Tibial artery (tissue), 4 donors: Measurements from ENCODE around the gene PSD2.

Experiments used
- DNase-seq, 2 donors: peaks; one replicate each; pipeline ENCODE4 v3.0.0-alpha.2; 2019
- H3K27ac ChIP-seq, 2 donors: fragments of 200-600 bp; sonication (generic) in 1 of 2; 1 replicate in 1 of 2; 2 replicates in 1 of 2; pipeline ENCODE4 v1.5.1; 2018 to 2019; ENCODE audit warnings: mild to moderate bottlenecking in 1 of 2
- H3K27me3 ChIP-seq, 2 donors: fragments of 200-600 bp; sonication (generic) in 1 of 2; one replicate each; pipeline versions ENCODE4 v1.5.1 to v1.6.0; 2016 to 2019
- H3K36me3 ChIP-seq, 3 donors: fragments of 200-600 bp; sonication (generic) in 2 of 3; one replicate each; pipeline ENCODE4 v1.5.1; 2016 to 2019; ENCODE audit warnings: mild to moderate bottlenecking in 2 of 3
- H3K4me1 ChIP-seq, 4 donors: fragments of 200-600 bp; sonication (generic) in 2 of 4; 1 replicate in 3 of 4; 2 replicates in 1 of 4; pipeline ENCODE4 v1.5.1; 2016 to 2019
- H3K4me3 ChIP-seq, 2 donors: fragments of 200-600 bp; sonication (generic) in 1 of 2; 1 replicate in 1 of 2; 2 replicates in 1 of 2; pipeline ENCODE4 v1.5.1; 2018 to 2019; ENCODE audit warnings: mild to moderate bottlenecking in 2 of 2
- H3K9me3 ChIP-seq, 3 donors: fragments of 200-600 bp; sonication (generic) in 1 of 3; one replicate each; pipeline ENCODE4 v1.5.1; 2016 to 2019
- CTCF ChIP-seq, 2 experiments: fragments of 200-600 bp in 1 of 2; fragments of 450-650 bp in 1 of 2; IDR thresholded peaks; one replicate each; pipeline ENCODE4 v1.5.1; 2017 to 2019; ENCODE audit warnings: antibody characterized with exemption in 2 of 2, mild to moderate bottlenecking in 1 of 2, moderate library complexity in 1 of 2
- intact Hi-C: fragments of 100-400 bp; cut with DNase I; formaldehyde crosslinking; loops from one replicate; pipeline ENCODE4 v1.15.0; 2023; ENCODE audit warnings: low total_unique reads

The PSD2 gene

DNA sequence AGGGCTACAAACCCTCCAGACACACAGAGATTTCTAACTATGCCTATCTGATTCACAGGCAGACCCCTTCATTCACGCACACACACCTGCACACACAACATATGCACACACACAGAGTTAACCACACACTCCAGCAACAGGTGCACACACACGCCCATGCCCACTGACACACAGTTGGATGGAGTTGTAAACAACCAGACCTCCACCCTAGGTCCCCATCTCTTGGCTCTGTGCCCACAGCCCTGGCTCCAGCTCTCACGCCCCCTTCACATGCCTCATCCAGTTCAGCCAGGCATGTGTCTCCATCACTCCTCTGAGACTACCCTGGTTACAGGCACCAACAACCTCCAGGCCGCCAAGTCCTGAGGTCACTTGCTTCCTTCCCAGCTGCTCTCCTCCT is 61.1 kb downstream of the PSD2 start:
- H3K27me3 ChIP-seq, result no peaks in the 10 kb centered on the region
- no peak for TF ChIP-seq CTCF (IDR thresholded peaks at IDR 0.05)
- H3K36me3 ChIP-seq, result peaks cover 0 to 18% (median 0%) of the 10 kb centered on the region in 3 donors
- no peaks in the 10 kb centered on the region for H3K4me1 ChIP-seq
- H3K9me3 ChIP-seq, result no peaks in the 10 kb centered on the region
- no peak overlapping the region for H3K4me3 ChIP-seq
- no peak overlapping the region for H3K27ac ChIP-seq
- DNase-seq, result no peak
- intact Hi-C loops, result no loop called here

DNA sequence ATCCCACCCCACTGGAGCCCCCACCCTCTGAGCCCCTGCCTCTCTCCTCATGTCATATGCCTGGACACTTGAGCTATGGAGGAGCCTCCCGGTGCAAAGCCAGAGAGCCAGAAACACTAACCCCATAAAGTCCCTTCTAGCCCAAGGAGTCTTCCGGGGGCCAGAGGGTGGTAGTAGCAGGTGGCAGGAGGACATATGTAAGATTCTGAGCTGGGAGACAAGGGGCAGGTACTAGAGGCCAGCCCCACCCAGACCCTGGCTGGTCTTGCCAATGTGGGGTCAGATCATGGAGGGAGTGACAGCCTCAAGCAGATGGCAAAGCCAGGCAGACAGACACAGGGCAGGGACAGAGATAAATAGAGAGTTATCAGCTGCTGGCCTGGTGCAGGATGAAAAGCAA is 63.4 kb downstream of the PSD2 start:
- H3K4me1 ChIP-seq, result peaks cover 0 to 9% (median 3%) of the 10 kb centered on the region in 4 donors
- H3K9me3 ChIP-seq, result no peaks in the 10 kb centered on the region
- no peak for TF ChIP-seq CTCF (IDR thresholded peaks at IDR 0.05)
- no peaks in the 10 kb centered on the region for H3K36me3 ChIP-seq
- H3K27me3 ChIP-seq, result no peaks in the 10 kb centered on the region
- no peak overlapping the region for H3K4me3 ChIP-seq
- intact Hi-C loops, result no loop called here
- DNase-seq, result no peak
- H3K27ac ChIP-seq, result no peak overlapping the region

DNA sequence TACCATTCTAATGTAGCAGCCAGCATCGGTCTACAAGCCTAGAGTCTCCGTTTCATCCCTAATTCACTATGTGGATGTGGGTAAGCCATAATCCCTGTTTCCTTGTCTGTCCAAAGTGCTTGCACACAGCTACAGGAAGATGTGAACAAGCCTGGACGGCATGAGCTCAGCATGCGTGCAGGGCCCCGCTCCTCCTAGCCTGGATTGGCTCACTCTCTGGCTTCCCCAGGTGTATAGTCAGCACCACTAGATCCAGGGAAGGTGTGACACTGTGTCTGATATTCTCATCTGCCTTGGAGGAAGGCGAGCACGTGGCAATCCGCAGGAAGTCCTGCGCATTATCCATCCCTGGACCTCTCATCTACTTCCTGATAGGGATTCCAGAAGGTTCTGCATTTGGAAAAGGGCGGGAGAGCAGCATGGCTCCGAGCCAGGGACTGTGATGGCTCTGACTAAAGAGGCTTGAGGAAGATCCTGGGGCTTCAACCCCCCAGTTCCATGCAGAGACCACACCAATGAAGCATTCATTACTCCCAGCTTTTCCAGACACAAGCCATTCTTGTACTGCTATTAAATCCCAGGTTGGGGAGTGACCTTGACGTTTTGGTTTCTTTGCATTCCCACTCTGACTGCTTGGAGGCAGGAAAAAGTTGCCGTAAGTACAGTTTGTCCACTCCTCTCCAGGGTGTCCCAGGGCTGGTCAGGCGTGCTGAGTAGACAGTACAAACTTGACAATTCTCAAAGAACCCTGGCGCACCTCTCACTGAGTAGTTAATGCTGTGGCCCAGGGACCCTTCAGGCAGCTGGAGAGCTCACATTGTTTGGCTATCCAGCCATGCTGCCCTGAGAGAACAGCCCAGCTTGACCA is 65.6 kb downstream of the PSD2 start:
- H3K4me3 ChIP-seq, result no peak overlapping the region
- H3K27me3 ChIP-seq, result no peaks in the 10 kb centered on the region
- intact Hi-C loops, result no loop called here
- no peak for TF ChIP-seq CTCF (IDR thresholded peaks at IDR 0.05)
- H3K9me3 ChIP-seq, result no peaks in the 10 kb centered on the region
- no peak for DNase-seq
- H3K4me1 ChIP-seq, result peaks cover 0 to 10% (median 4%) of the 10 kb centered on the region in 4 donors
- no peak overlapping the region for H3K27ac ChIP-seq
- H3K36me3 ChIP-seq, result no peaks in the 10 kb centered on the region

DNA sequence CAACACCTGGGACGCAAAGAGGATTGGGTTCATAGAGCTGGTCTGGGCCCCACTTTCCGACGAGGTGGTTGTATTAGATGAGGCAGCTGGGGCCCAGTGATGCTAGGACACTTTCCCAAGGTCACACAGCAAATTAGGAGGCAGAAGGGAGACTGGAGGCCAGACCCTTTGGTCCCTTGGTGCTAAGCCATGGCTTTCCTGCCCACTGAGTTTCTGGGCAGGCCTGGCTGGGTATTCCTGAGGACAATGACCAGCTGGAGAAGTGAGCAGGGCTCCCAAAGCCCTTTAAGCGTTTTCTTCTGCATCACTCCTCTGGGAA is 66.2 kb downstream of the PSD2 start:
- H3K27me3 ChIP-seq, result no peaks in the 10 kb centered on the region
- no peaks in the 10 kb centered on the region for H3K36me3 ChIP-seq
- TF ChIP-seq CTCF (IDR thresholded peaks at IDR 0.05), result no peak
- intact Hi-C loops, result no loop called here
- DNase-seq, result no peak
- no peak overlapping the region for H3K27ac ChIP-seq
- H3K4me3 ChIP-seq, result no peak overlapping the region
- peaks cover 0 to 10% (median 4%) of the 10 kb centered on the region in 4 donors for H3K4me1 ChIP-seq
- no peaks in the 10 kb centered on the region for H3K9me3 ChIP-seq

DNA sequence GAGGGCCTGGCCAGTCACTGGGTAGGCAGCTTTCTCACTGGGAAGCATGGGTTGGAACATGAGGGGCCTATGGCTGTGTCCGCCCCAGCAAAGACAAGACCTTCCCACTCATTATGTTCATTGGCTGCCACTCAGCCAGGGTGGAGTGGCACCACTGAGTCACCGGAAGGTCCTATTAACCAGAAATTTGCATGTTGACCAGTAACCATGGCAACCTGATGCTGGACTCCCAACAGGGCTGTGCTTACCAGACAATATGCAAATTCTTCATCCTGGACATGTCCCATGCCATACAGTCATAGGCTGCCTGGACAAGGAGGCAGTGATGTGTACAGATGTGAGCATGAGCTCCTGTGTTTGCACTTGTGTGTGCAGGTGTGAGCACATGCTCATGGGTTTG is 66.7 kb downstream of the PSD2 start:
- no peak for DNase-seq
- intact Hi-C loops, result no loop called here
- H3K9me3 ChIP-seq, result no peaks in the 10 kb centered on the region
- no peaks in the 10 kb centered on the region for H3K27me3 ChIP-seq
- no peak overlapping the region for H3K27ac ChIP-seq
- H3K4me1 ChIP-seq, result peaks cover 0 to 10% (median 4%) of the 10 kb centered on the region in 4 donors
- no peaks in the 10 kb centered on the region for H3K36me3 ChIP-seq
- no peak for TF ChIP-seq CTCF (IDR thresholded peaks at IDR 0.05)
- no peak overlapping the region for H3K4me3 ChIP-seq
